ENCODE results near the gene RER1.

RER1 gene

GRCh38 chr1:2445823-2446215 is 54.2 kb downstream of the RER1 start:
- no peak overlapping the region for H3K4me3 ChIP-seq (ENCODE audit: low read depth, low read length)
- no peak for TF ChIP-seq CTCF (conservative IDR thresholded peaks at IDR 0.05; ENCODE audit: low read depth, low read length)
- DNase-seq (ENCODE audit: low read depth) = no peak

- DNase-seq (ENCODE audit: low read depth) = peak; percentile 60
- H3K4me3 ChIP-seq (ENCODE audit: low read depth, low read length) = no peak overlapping the region
- no peak for TF ChIP-seq CTCF (conservative IDR thresholded peaks at IDR 0.05; ENCODE audit: low read depth, low read length)
Measured at GRCh38 chr1:2446394-2446793, 54.8 kb downstream of the RER1 start.

GRCh38 chr1:2446861-2447260 is 55.2 kb downstream of the RER1 start:
- DNase-seq (ENCODE audit: low read depth) = no peak
- TF ChIP-seq CTCF (conservative IDR thresholded peaks at IDR 0.05; ENCODE audit: low read depth, low read length) = no peak
- H3K4me3 ChIP-seq (ENCODE audit: low read depth, low read length) = no peak overlapping the region

GRCh38 chr1:2447276-2448097 is 55.8 kb downstream of the RER1 start:
- DNase-seq (ENCODE audit: low read depth) = no peak
- no peak overlapping the region for H3K4me3 ChIP-seq (ENCODE audit: low read depth, low read length)
- no peak for TF ChIP-seq CTCF (conservative IDR thresholded peaks at IDR 0.05; ENCODE audit: low read depth, low read length)

DNA sequence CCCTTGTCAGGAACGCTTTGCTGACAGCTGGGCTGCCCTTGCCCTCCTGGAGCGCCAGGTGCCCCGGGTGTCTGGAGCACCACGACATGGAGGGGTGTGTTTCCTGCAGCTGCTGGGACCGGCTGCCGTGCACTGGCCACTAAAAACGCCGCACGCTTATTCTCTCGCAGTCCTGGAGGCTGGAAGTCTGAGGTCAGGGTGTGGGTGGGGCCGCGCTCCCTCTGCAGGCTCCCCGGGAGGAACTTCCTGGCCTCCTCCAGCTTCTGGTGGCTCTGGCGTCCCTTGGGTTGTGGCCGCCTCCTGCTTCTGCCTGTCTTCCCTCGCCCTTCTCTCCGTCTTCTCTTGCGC is 56.4 kb downstream of the RER1 start:
- no peak for TF ChIP-seq CTCF (conservative IDR thresholded peaks at IDR 0.05; ENCODE audit: low read depth, low read length)
- H3K4me3 ChIP-seq (ENCODE audit: low read depth, low read length) = no peak overlapping the region
- DNase-seq (ENCODE audit: low read depth) = no peak

- TF ChIP-seq CTCF (conservative IDR thresholded peaks at IDR 0.05; ENCODE audit: low read depth, low read length) = no peak
- no peak overlapping the region for H3K4me3 ChIP-seq (ENCODE audit: low read depth, low read length)
- DNase-seq (ENCODE audit: low read depth) = no peak
Measured at GRCh38 chr1:2449636-2450454, 58.2 kb downstream of the RER1 start.
